NB4 (cell line): ENCODE measurements around the gene MAGOHB.
"Not testable (repeated sequence)": the region's sequence is repeated elsewhere in the genome, so short reads cannot be mapped to it uniquely, and the experiment has no call there.

Experiments used
- POLR2A ChIP-seq: IDR thresholded peaks from 2 replicates; pipeline ENCODE4 v1.6.1; 2011; ENCODE audit warnings: mild to moderate bottlenecking; ENCODE audit not compliant: insufficient read length; ENCODE audit errors: extremely low read depth
- TF ChIP-seq, protein P1 (sequence below): IDR thresholded peaks from one replicate; pipeline ENCODE4 v1.5.1; 2012; ENCODE audit warnings: low read depth, low read length

DNA sequence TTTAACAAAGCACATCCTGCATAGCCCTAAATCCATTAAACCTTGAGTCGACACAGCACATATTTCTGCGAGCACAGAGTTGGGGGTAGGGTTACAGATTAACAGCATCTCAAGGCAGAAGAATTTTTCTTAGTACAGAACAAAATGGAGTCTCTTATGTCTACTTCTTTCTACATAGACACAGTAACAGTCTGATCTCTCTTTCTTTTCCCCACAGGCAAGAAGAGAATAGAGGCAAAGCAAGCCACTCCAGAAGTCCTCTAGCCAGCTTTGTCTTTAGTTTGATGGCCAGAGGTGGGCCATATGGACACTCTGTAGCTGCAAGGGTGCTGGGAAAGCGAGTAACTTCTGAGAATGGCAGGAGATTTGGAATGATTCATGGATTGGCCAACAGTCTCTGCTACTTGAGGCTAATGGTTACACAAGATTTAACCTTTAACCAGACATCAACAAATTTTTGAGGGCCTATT lies 41.4 kb downstream of the MAGOHB start:
- TF ChIP-seq, protein P1, sequence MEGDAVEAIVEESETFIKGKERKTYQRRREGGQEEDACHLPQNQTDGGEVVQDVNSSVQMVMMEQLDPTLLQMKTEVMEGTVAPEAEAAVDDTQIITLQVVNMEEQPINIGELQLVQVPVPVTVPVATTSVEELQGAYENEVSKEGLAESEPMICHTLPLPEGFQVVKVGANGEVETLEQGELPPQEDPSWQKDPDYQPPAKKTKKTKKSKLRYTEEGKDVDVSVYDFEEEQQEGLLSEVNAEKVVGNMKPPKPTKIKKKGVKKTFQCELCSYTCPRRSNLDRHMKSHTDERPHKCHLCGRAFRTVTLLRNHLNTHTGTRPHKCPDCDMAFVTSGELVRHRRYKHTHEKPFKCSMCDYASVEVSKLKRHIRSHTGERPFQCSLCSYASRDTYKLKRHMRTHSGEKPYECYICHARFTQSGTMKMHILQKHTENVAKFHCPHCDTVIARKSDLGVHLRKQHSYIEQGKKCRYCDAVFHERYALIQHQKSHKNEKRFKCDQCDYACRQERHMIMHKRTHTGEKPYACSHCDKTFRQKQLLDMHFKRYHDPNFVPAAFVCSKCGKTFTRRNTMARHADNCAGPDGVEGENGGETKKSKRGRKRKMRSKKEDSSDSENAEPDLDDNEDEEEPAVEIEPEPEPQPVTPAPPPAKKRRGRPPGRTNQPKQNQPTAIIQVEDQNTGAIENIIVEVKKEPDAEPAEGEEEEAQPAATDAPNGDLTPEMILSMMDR, result not testable (repeated sequence)
- not testable (repeated sequence) for TF ChIP-seq POLR2A
